OCI-LY7 (cell line): ENCODE data around the gene PGRMC1. TPM values are rescaled to one million over a fixed set of nuclear protein-coding genes. Genes with fewer than 3 reads are reported as not detected.
"Not testable (repeated sequence)": the region's sequence is repeated elsewhere in the genome, so short reads cannot be mapped to it uniquely, and the experiment has no call there.

ENCODE experiments used
- BruUV-seq: library from RNA; stranded (reverse); fragments of 400-500 nt; replicated peaks from 2 replicates; lab custom pipeline; 2021; lab: Mats Ljungman, UMichigan
- CTCF ChIA-PET: fragments of 300-600 bp; sonication (Branson Sonifier 250); formaldehyde crosslinking; loops from one replicate; lab custom pipeline; 2022; ENCODE audit warnings: antibody characterized with exemption; ENCODE audit not compliant: unreplicated experiment; lab: Charles Lee
- POLR2A ChIA-PET: fragments of 300-600 bp; sonication (Branson Sonifier 250); formaldehyde crosslinking; loops from one replicate; lab custom pipeline; 2022; ENCODE audit warnings: antibody characterized with exemption; lab: Charles Lee
- DNase-seq: peaks from one replicate; pipeline ENCODE4 v3.0.0-alpha.2; 2015; ENCODE audit warnings: low spot score
- H2AFZ ChIP-seq: fragments of 200-600 bp; sonication (generic), shearing (Covaris generic); 2 replicates; pipeline ENCODE4 v1.6.1; 2014; ENCODE audit warnings: mild to moderate bottlenecking, antibody characterized with exemption, low read length, moderate library complexity
- H3K27ac ChIP-seq: fragments of 200-600 bp; sonication (generic); 2 replicates; pipeline ENCODE4 v1.5.1; 2014; ENCODE audit warnings: mixed run types, low read depth, mild to moderate bottlenecking, moderate library complexity, low read length, inconsistent platforms; ENCODE audit not compliant: poor library complexity, severe bottlenecking
- H3K36me3 ChIP-seq: fragments of 200-600 bp; sonication (generic); 2 replicates; pipeline ENCODE4 v1.6.1; 2014; ENCODE audit warnings: mild to moderate bottlenecking, antibody characterized with exemption, low read length, moderate library complexity, mixed read lengths; ENCODE audit not compliant: insufficient read depth
- H3K4me1 ChIP-seq: fragments of 200-600 bp; sonication (generic); 2 replicates; pipeline ENCODE4 v1.5.1; 2014; ENCODE audit warnings: mild to moderate bottlenecking, low read length; ENCODE audit not compliant: insufficient read depth, poor library complexity, severe bottlenecking
- H3K4me2 ChIP-seq: fragments of 200-600 bp; sonication (generic); 2 replicates; pipeline ENCODE4 v1.6.1; 2014; ENCODE audit warnings: mild to moderate bottlenecking, low read length
- H3K4me3 ChIP-seq: fragments of 200-600 bp; sonication (generic); 2 replicates; pipeline ENCODE4 v1.5.1; 2014; ENCODE audit warnings: mild to moderate bottlenecking, low read depth, low read length; ENCODE audit not compliant: poor library complexity, severe bottlenecking
- H3K79me2 ChIP-seq: fragments of 200-600 bp; sonication (generic); 2 replicates; pipeline ENCODE4 v1.6.1; 2016; ENCODE audit warnings: low read depth, mild to moderate bottlenecking, low read length, moderate library complexity, mixed read lengths; ENCODE audit not compliant: insufficient read depth
- H3K9me2 ChIP-seq: fragments of 200-600 bp; sonication (generic); 2 replicates; pipeline ENCODE4 v1.6.1; 2016; ENCODE audit warnings: mild to moderate bottlenecking, low read length, mixed read lengths; ENCODE audit not compliant: insufficient read depth
- H3K9me3 ChIP-seq: fragments of 200-600 bp; sonication (generic); 2 replicates; pipeline ENCODE4 v1.6.1; 2014; ENCODE audit warnings: mild to moderate bottlenecking, mixed run types, low read length, mixed read lengths
- H4K20me1 ChIP-seq: fragments of 200-600 bp; sonication (generic); 2 replicates; pipeline ENCODE4 v1.6.1; 2014; ENCODE audit warnings: mild to moderate bottlenecking, antibody characterized with exemption, low read length, moderate library complexity, mixed read lengths; ENCODE audit not compliant: insufficient read depth
- EZH2phosphoT487 ChIP-seq: fragments of 200-600 bp; sonication (generic); IDR thresholded peaks from 2 replicates; pipeline ENCODE4 v1.6.1; 2018; ENCODE audit warnings: low read depth, borderline replicate concordance, mild to moderate bottlenecking, mixed run types, antibody characterized with exemption, low read length, moderate library complexity, mixed read lengths
- intact Hi-C: fragments of 100-400 bp; cut with micrococcal nuclease; formaldehyde crosslinking; loops from one replicate; pipeline ENCODE4 v1.10.0; 2022; ENCODE audit not compliant: unreplicated experiment
- total RNA-seq, 2 experiments: library from RNA; depleted of rRNA in 1 of 2; stranded (reverse); fragments of >200 nt in 1 of 2; shearing (Covaris generic) in 1 of 2; gene quantifications; 2 replicates each; pipeline ENCODE4 v1.2.3, GENCODE V29; 2014 to 2022
- TF ChIP-seq, protein P1 (sequence below): fragments of 200-600 bp; sonication (generic); conservative IDR thresholded peaks from 2 replicates; pipeline ENCODE4 v1.5.1; 2014; ENCODE audit warnings: mild to moderate bottlenecking, antibody characterized with exemption, low read length, moderate library complexity, mixed read lengths

The PGRMC1 gene
- total RNA-seq, 2 experiments from 2014 or later: 22.9 to 23.9 TPM

DNA sequence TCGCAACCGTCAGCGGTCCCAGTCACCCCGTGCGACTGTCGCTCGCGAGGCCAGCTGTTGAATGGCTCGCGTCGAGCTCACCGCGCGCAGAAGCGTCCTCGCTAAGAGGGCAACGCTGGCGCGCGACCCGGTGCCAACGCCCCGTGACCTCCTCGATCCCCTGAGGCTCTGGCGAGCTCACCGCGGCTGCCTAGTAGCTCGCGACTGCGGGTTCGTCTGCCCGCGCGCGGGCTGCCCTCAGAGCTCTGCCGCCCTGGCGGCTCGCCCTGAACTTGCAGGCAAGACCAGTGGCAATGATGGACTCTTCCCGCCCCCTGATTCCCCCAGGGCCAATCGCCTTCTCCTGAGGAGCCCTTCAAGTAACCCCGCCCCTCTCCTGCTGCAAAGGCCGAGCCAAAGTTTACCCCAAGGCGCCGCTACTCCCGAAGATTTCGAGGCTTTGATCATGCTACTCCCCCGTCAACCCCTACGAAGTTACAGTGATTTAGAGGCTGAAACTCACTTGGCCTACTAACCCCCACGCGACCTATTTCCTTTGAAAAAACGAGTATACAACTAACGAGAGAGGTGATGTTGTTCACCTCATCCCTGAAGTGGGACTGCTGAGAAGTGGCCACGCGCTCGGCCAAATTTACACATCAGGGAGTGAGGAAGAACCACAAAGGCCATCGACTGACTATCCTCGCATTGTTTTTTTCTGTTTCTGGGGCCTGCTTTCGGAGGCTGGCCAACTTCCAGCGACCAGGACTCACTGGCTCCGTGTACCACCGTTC, 37.5 kb downstream of the PGRMC1 start:
- Histone ChIP-seq H3K4me1 (no peaks in the 10 kb centered on the region), H3K36me3 (no peaks in the 10 kb centered on the region), H3K4me2 (no peak overlapping the region), H3K4me3 (no peak overlapping the region), H3K9me2 (no peaks in the 10 kb centered on the region), H3K27ac (no peak overlapping the region), H3K79me2 (no peaks in the 10 kb centered on the region), H2AFZ (no peak overlapping the region), H3K9me3 (no peaks in the 10 kb centered on the region), H4K20me1 (no peaks in the 10 kb centered on the region)
- TF ChIP-seq, protein P1, sequence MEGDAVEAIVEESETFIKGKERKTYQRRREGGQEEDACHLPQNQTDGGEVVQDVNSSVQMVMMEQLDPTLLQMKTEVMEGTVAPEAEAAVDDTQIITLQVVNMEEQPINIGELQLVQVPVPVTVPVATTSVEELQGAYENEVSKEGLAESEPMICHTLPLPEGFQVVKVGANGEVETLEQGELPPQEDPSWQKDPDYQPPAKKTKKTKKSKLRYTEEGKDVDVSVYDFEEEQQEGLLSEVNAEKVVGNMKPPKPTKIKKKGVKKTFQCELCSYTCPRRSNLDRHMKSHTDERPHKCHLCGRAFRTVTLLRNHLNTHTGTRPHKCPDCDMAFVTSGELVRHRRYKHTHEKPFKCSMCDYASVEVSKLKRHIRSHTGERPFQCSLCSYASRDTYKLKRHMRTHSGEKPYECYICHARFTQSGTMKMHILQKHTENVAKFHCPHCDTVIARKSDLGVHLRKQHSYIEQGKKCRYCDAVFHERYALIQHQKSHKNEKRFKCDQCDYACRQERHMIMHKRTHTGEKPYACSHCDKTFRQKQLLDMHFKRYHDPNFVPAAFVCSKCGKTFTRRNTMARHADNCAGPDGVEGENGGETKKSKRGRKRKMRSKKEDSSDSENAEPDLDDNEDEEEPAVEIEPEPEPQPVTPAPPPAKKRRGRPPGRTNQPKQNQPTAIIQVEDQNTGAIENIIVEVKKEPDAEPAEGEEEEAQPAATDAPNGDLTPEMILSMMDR: no peak
- TF ChIP-seq EZH2phosphoT487: no peak
- BruUV-seq: no TSS peak
- CTCF ChIA-PET: no interaction called here
- POLR2A ChIA-PET: interaction anchor here (1.2 kb wide), 1 partner anchor 238 kb away, joined by 3 read pairs; no protein-coding TSS in a partner anchor
- intact Hi-C loops: no loop called here
- no peak for DNase-seq

DNA sequence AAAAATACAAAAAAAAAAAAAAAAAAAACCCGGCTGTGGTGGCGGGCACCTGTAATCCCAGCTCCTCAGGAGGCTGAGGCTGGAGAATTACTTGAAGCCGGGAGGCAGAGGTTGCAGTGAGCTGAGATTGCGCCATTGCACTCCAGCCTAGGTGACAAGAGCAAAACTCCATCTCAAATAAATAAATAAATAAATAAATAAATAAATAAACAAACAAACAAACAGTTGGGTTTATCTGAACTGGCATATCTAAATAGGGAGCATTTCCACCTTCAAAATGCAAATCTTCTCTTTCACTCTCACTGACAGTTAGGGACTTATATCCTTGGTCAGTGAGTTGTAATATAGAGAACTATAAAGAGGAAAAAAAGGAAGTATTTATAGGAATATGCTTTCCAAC, 46.3 kb downstream of the PGRMC1 start:
- POLR2A ChIA-PET, intact Hi-C loops, BruUV-seq: not testable (repeated sequence)

DNA sequence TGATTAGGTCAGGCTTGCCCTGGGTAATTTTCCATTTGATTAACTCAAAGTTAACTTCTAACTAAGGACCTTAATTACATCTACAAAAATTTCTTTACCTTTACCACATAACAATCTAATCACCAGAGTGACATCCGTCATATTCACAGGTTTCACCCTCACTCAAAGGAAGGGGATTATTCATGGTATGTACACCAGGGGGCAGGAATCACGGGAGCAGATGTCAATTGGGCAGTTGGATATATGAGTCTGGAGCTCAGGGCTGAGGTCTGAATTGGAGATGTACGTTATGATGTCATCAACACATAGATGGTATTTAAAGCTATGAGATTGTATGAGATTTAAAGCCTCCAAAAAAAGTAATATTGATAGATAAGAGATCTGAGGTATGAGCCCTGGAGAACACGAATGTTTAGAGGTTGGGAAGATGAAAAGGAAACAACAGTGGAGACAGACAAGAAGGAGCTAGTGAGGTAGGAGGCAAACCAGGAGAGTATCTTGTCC, 52.9 kb downstream of the PGRMC1 start:
- DNase-seq: no peak
- Histone ChIP-seq H2AFZ (no peak overlapping the region), H3K4me1 (no peaks in the 10 kb centered on the region), H3K9me2 (no peaks in the 10 kb centered on the region), H3K9me3 (no peaks in the 10 kb centered on the region), H3K4me3 (no peak overlapping the region), H4K20me1 (no peaks in the 10 kb centered on the region), H3K36me3 (no peaks in the 10 kb centered on the region), H3K27ac (no peak overlapping the region), H3K4me2 (no peak overlapping the region), H3K79me2 (no peaks in the 10 kb centered on the region)
- BruUV-seq: no TSS peak
- ChIA-PET POLR2A (no interaction called here), CTCF (no interaction called here)
- TF ChIP-seq, protein P1: no peak
- no peak for TF ChIP-seq EZH2phosphoT487
- intact Hi-C loops: no loop called here

More for the DNA sequence above, 46.3 kb downstream of the PGRMC1 start:
- H3K4me3 ChIP-seq, CTCF ChIA-PET, H3K79me2 ChIP-seq, H3K9me3 ChIP-seq, H2AFZ ChIP-seq, H3K9me2 ChIP-seq, H3K27ac ChIP-seq, H3K4me1 ChIP-seq, DNase-seq, H4K20me1 ChIP-seq, H3K4me2 ChIP-seq, H3K36me3 ChIP-seq: not testable (repeated sequence)
